GM12878 (cell line): ENCODE data around the gene GRM7. TPM values are rescaled to one million over a fixed set of nuclear protein-coding genes. Genes with fewer than 3 reads are reported as not detected.

Experiments used
- ATAC-seq: fragments of 200-7000 bp; cut with Tn5 transposase; 3 replicates; pipeline ENCODE4 v1.9.1; 2020; ENCODE audit warnings: mild to moderate bottlenecking, moderate library complexity
- BruUV-seq: library from RNA; stranded (reverse); fragments of 400-500 nt; replicated peaks from 2 replicates; lab custom pipeline; 2021; lab: Mats Ljungman, UMichigan
- CTCF ChIA-PET: fragments of 300-600 bp; sonication (Branson Sonifier 250); formaldehyde crosslinking; extraction: SDS; loops from one replicate; lab custom pipeline; 2021; ENCODE audit warnings: inconsistent platforms; lab: Yijun Ruan, JAX
- POLR2A ChIA-PET: fragments of 350-600 bp; formaldehyde crosslinking; extraction: SDS; loops from one replicate; lab custom pipeline; 2021; ENCODE audit warnings: inconsistent platforms; lab: Charles Lee
- RAD21 ChIA-PET: fragments of 300-600 bp; sonication (Branson Sonifier 250); formaldehyde crosslinking; loops from one replicate; lab custom pipeline; 2023; ENCODE audit warnings: antibody characterized with exemption; ENCODE audit not compliant: unreplicated experiment; lab: Charles Lee
- SMC1A ChIA-PET: fragments of 300-600 bp; sonication (Branson Sonifier 250); formaldehyde crosslinking; loops from one replicate; lab custom pipeline; 2023; ENCODE audit not compliant: unreplicated experiment, uncharacterized antibody; lab: Charles Lee
- DNase-seq: peaks from one replicate; pipeline ENCODE4 v3.0.0-alpha.2; 2011; ENCODE audit warnings: low read depth, low spot score
- FAIRE-seq: peaks from 3 replicates; lab custom pipeline; 2011; peaks lifted over from hg19 to GRCh38; lab: Jason Lieb, UNC
- H2AFZ ChIP-seq: 2 replicates; pipeline ENCODE4 v1.6.0; 2011; ENCODE audit warnings: low read depth, low read length, control low read depth; ENCODE audit not compliant: control insufficient read depth
- H3K27ac ChIP-seq: 2 replicates; pipeline ENCODE4 v1.5.1; 2011; ENCODE audit warnings: control low read depth; ENCODE audit not compliant: control insufficient read depth, insufficient read depth
- H3K27me3 ChIP-seq, 2 experiments: replicated peaks in 1 of 2; 2 replicates each; pipeline versions ENCODE4 v1.6.0 to v1.6.1; 2011; ENCODE audit warnings: low read length in 1 of 2; ENCODE audit not compliant: control insufficient read depth in 2 of 2, insufficient read depth in 2 of 2
- H3K36me3 ChIP-seq, 2 experiments: 2 replicates each; pipeline ENCODE4 v1.5.1; 2011; ENCODE audit warnings: low read length in 1 of 2; ENCODE audit not compliant: control insufficient read depth in 2 of 2, insufficient read depth in 2 of 2
- H3K4me1 ChIP-seq: 2 replicates; pipeline ENCODE4 v1.6.1; 2011; ENCODE audit warnings: mild to moderate bottlenecking, low read length, moderate library complexity, mixed read lengths; ENCODE audit not compliant: control insufficient read depth, insufficient read depth
- H3K4me2 ChIP-seq: 2 replicates; pipeline ENCODE4 v1.6.0; 2011; ENCODE audit warnings: control low read depth; ENCODE audit not compliant: control insufficient read depth, insufficient read depth
- H3K4me3 ChIP-seq: fragments of 200-600 bp; sonication (generic); 2 replicates; pipeline ENCODE4 v1.5.1; 2016
- H3K79me2 ChIP-seq: 2 replicates; pipeline ENCODE4 v1.6.0; 2011; ENCODE audit warnings: low read length; ENCODE audit not compliant: control insufficient read depth, insufficient read depth
- H3K9ac ChIP-seq: 2 replicates; pipeline ENCODE4 v1.8.0; 2011; ENCODE audit warnings: low read length, control low read depth, mixed read lengths; ENCODE audit not compliant: control insufficient read depth, insufficient read depth
- H3K9me3 ChIP-seq: replicated peaks from 3 replicates; pipeline ENCODE4 v1.5.1; 2011; ENCODE audit warnings: mild to moderate bottlenecking, low read length; ENCODE audit not compliant: control insufficient read depth, insufficient read depth
- H4K20me1 ChIP-seq: 2 replicates; pipeline ENCODE4 v1.6.0; 2011; ENCODE audit not compliant: control insufficient read depth, insufficient read depth
- CHD4 ChIP-seq: fragments of 200-600 bp; sonication (generic); IDR thresholded peaks from 2 replicates; pipeline ENCODE4 v1.6.1; 2016; ENCODE audit warnings: mild to moderate bottlenecking
- FOXM1 ChIP-seq: IDR thresholded peaks from 2 replicates; pipeline ENCODE4 v1.6.1; 2012; ENCODE audit warnings: low read depth, mild to moderate bottlenecking, inconsistent platforms, low read length, moderate library complexity
- IKZF1 ChIP-seq: fragments of 450-650 bp; conservative IDR thresholded peaks from 2 replicates; pipeline ENCODE4 v1.6.1; 2017; ENCODE audit warnings: antibody characterized with exemption, mild to moderate bottlenecking
- JUND ChIP-seq: IDR thresholded peaks from 2 replicates; pipeline ENCODE4 v1.6.1; 2012; ENCODE audit warnings: low read depth, mild to moderate bottlenecking, low read length, improper control_type of control experiment, moderate library complexity
- LARP7 ChIP-seq: fragments of 450-650 bp; IDR thresholded peaks from 2 replicates; pipeline ENCODE4 v1.6.1; 2017; ENCODE audit warnings: mild to moderate bottlenecking
- NFIC ChIP-seq: IDR thresholded peaks from 2 replicates; pipeline ENCODE4 v1.6.1; 2012; ENCODE audit warnings: low read depth, mild to moderate bottlenecking, inconsistent platforms, low read length, moderate library complexity
- NFXL1 ChIP-seq: fragments of 450-650 bp; IDR thresholded peaks from 2 replicates; pipeline ENCODE4 v1.6.1; 2017; ENCODE audit warnings: antibody characterized with exemption, mild to moderate bottlenecking, borderline replicate concordance
- SP1 ChIP-seq: IDR thresholded peaks from one replicate; pipeline ENCODE4 v1.6.1; 2011; ENCODE audit warnings: low read depth, low read length
- SPI1 ChIP-seq: IDR thresholded peaks from 2 replicates; pipeline ENCODE4 v1.6.1; 2011; ENCODE audit warnings: low read depth, mild to moderate bottlenecking, low read length, moderate library complexity, borderline replicate concordance; ENCODE audit not compliant: insufficient read depth
- SREBF1 ChIP-seq: IDR thresholded peaks from 2 replicates; pipeline ENCODE4 v1.6.1; 2012; ENCODE audit warnings: mild to moderate bottlenecking, low read length
- TAF1 ChIP-seq: IDR thresholded peaks from 2 replicates; pipeline ENCODE4 v1.6.1; 2011; ENCODE audit warnings: mild to moderate bottlenecking, low read depth, low read length, borderline replicate concordance
- YBX1 ChIP-seq: fragments of 450-650 bp; IDR thresholded peaks from 2 replicates; pipeline ENCODE4 v1.6.1; 2016; ENCODE audit warnings: antibody characterized with exemption
- YY1 ChIP-seq: IDR thresholded peaks from 2 replicates; pipeline ENCODE4 v1.6.1; 2011; ENCODE audit warnings: low read depth, mild to moderate bottlenecking, low read length
- ZNF207 ChIP-seq: fragments of 450-650 bp; IDR thresholded peaks from 2 replicates; pipeline ENCODE4 v1.6.1; 2014; ENCODE audit warnings: antibody characterized with exemption, mild to moderate bottlenecking, borderline replicate concordance
- ZNF622 ChIP-seq: fragments of 450-650 bp; IDR thresholded peaks from 2 replicates; pipeline ENCODE4 v1.6.1; 2017; ENCODE audit warnings: mild to moderate bottlenecking, inconsistent platforms
- WGBS: methylation state at CpG from one replicate; pipeline ENCODE4 v1.1.6; 2016; ENCODE audit warnings: low lambda C conversion rate; ENCODE audit not compliant: insufficient replicate concordance, insufficient coverage; ENCODE audit errors: missing lambda C conversion rate; 5-methylcytosine and 5-hydroxymethylcytosine counted together
- in situ Hi-C: fragments of 300-500 bp; cut with MboI; formaldehyde crosslinking; loops from 9 replicates; pipeline ENCODE4 v1.14.3; 2018; ENCODE audit warnings: mixed read lengths
- intact Hi-C: fragments of 100-400 bp; cut with micrococcal nuclease; formaldehyde crosslinking; loops from one replicate; pipeline ENCODE4 v1.14.2; 2022; ENCODE audit not compliant: unreplicated experiment
- polyA plus RNA-seq, 11 experiments: library from polyadenylated mRNA; depleted of rRNA in 4 of 11; unstranded in 6 of 11; stranded (reverse) in 5 of 11; fragments of >200 nt; fragmentation: Nextera tagmentation in 4 of 11; fragmentation: Illumina TruSeq in 1 of 11; extraction: Ambion mirVana in 4 of 11; extraction: Trizol in 1 of 11; gene quantifications; 1 replicate in 1 of 11; 2 replicates in 10 of 11; pipeline versions ENCODE4 v1.2.1 to v1.2.3, GENCODE V29; 2011 to 2016; ENCODE audit warnings: inconsistent platforms in 2 of 11, missing spikeins in 2 of 11, low read depth in 1 of 11
- total RNA-seq, 4 experiments: library from RNA; depleted of rRNA in 3 of 4; stranded (reverse); fragments of >200 nt in 3 of 4; fragmentation: Illumina TruSeq in 1 of 4; extraction: Trizol in 1 of 4; gene quantifications; 2 replicates each; pipeline versions ENCODE4 v1.2.1 to v1.2.3, GENCODE V29; 2013 to 2021
- TF ChIP-seq, protein P1 (sequence below): fragments of 450-650 bp; IDR thresholded peaks from 2 replicates; pipeline ENCODE4 v1.6.1; 2016; ENCODE audit warnings: mild to moderate bottlenecking
- TF ChIP-seq, protein P2 (sequence below): IDR thresholded peaks from 2 replicates; pipeline ENCODE4 v1.6.1; 2011; ENCODE audit warnings: low read depth, low read length, improper control_type of control experiment, borderline replicate concordance

The GRM7 gene
- total and polyA plus RNA-seq, 10 of the 15 experiments (the other 5 are each of a cell fraction or from before 2014, with no cell fraction given), result not detected

DNA sequence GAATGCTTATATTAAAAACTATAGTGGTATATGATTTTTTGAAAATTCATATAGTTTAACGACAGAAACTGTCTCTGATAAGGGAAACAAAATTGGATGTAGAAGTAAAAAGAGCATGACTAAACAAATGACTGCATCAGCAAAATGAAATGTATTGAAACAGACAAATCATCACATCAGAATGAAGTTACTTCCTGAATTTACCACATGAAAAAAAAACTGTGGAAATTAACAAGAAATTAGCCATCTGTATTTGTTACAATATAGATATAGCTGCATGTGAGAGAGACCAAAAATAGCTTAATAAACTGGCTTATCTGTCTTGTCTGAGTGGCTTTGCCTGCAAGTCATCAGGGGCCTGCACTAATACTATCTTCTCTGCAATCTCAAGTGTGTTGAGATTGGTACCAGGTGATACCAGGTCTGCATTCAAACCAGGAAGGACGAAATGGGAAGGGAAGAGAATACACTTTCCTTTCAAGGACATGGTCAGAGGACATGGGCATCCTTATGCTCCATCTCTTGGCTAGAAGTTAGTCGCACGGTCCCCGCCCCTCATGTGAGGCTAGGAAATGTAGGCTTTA is 388.7 kb downstream of the GRM7 start:
- Histone ChIP-seq H3K9ac (no peak overlapping the region), H4K20me1 (no peaks in the 10 kb centered on the region), H3K4me2 (no peak overlapping the region), H3K4me3 (no peak overlapping the region), H3K27me3 (no peaks in the 10 kb centered on the region), H3K4me1 (no peaks in the 10 kb centered on the region), H3K36me3 (no peaks in the 10 kb centered on the region)
- ChIA-PET RAD21 (no interaction called here), POLR2A (no interaction called here), SMC1A (no interaction called here)
- in situ Hi-C loops, result no loop called here
- no peak for FAIRE-seq
- intact Hi-C loops, result no loop called here
- WGBS, result 50% methylated on average over 5 of the region's 5 CpGs
- TF ChIP-seq, protein P1, sequence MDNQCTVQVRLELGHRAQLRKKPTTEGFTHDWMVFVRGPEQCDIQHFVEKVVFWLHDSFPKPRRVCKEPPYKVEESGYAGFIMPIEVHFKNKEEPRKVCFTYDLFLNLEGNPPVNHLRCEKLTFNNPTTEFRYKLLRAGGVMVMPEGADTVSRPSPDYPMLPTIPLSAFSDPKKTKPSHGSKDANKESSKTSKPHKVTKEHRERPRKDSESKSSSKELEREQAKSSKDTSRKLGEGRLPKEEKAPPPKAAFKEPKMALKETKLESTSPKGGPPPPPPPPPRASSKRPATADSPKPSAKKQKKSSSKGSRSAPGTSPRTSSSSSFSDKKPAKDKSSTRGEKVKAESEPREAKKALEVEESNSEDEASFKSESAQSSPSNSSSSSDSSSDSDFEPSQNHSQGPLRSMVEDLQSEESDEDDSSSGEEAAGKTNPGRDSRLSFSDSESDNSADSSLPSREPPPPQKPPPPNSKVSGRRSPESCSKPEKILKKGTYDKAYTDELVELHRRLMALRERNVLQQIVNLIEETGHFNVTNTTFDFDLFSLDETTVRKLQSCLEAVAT, result no peak
- TF ChIP-seq SP1, result no peak
- TF ChIP-seq, protein P2, sequence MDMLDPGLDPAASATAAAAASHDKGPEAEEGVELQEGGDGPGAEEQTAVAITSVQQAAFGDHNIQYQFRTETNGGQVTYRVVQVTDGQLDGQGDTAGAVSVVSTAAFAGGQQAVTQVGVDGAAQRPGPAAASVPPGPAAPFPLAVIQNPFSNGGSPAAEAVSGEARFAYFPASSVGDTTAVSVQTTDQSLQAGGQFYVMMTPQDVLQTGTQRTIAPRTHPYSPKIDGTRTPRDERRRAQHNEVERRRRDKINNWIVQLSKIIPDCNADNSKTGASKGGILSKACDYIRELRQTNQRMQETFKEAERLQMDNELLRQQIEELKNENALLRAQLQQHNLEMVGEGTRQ, result no peak
- TF ChIP-seq FOXM1, result no peak
- TF ChIP-seq SREBF1, result no peak
- TF ChIP-seq TAF1, result no peak
- TF ChIP-seq ZNF207, result no peak
- TF ChIP-seq LARP7, result no peak
- TF ChIP-seq IKZF1, result no peak
- no peak for TF ChIP-seq SPI1
- TF ChIP-seq JUND, result no peak
- TF ChIP-seq NFIC, result no peak
- no peak for TF ChIP-seq YY1
- no peak for TF ChIP-seq YBX1
- no peak for TF ChIP-seq NFXL1
- no peak for TF ChIP-seq CHD4
- no peak for TF ChIP-seq ZNF622
- TF ChIP-seq, all 136 proteins: peak for 0
- CTCF ChIA-PET, result no interaction called here
- no peak for ATAC-seq
- H3K9me3 ChIP-seq, result no peaks in the 10 kb centered on the region
- H2AFZ ChIP-seq, result no peak overlapping the region
- BruUV-seq, result no TSS peak
- no peak overlapping the region for H3K27ac ChIP-seq
- H3K79me2 ChIP-seq, result no peaks in the 10 kb centered on the region
- no peak for DNase-seq
